ENCODE measurements around the gene RTEL1.

DNA sequence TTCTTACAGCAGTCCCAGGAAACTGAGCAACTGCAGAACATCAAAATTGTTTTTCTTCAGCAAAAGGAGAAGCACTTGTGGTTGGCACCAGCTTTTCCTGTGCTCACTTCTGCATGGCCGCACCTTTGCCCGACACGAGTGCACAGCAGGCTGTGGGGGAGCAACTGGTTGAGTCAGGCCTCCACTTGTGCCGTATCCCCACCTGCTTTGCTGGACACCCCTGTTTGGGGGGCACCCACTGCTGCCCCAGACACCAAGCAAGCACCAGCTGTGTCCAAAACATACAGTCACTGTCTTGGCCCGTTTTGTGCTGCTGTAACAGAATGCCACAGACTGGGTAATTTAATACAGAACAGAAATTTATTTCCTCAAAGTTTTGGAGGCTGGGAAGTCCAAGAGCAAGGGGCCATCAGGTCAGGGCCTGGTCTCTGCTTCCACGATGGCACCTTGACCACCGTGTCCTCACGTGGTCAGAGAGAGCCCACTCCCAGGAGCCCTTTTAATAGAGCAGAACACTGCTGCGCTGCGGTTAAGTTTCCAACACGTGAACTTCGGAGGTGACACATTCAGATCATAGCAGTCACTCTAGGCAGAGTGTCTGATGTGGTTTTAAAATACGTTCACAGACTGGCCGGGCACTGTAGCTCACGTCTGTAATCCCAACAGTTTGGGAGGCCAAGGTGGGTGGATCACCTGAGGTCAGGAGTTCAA, 22.5 kb upstream of the RTEL1 start:
- no peak for TF ChIP-seq ZNF560 (tag by site-specific recombination; IDR thresholded peaks at IDR 0.05; ENCODE audit: borderline replicate concordance)
- TF ChIP-seq ZNF416 (tag by site-specific recombination; IDR thresholded peaks at IDR 0.05), result no peak
- no peak for TF ChIP-seq ZNF121 (tag by site-specific recombination; IDR thresholded peaks at IDR 0.05)
- TF ChIP-seq CTCF (tag by site-specific recombination; IDR thresholded peaks at IDR 0.05), result no peak
- no peak for TF ChIP-seq ZNF114 (tag by site-specific recombination; IDR thresholded peaks at IDR 0.05)
- TF ChIP-seq GLI2 (tag by site-specific recombination; IDR thresholded peaks at IDR 0.05; ENCODE audit: borderline replicate concordance, low read depth), result no peak
- TF ChIP-seq ZNF223 (tag by site-specific recombination; IDR thresholded peaks at IDR 0.05), result no peak
- TF ChIP-seq ZBTB7A (tag by site-specific recombination; IDR thresholded peaks at IDR 0.05; ENCODE audit: low read depth), result no peak
- TF ChIP-seq KLF1 (tag by site-specific recombination; IDR thresholded peaks at IDR 0.05), result no peak
- TF ChIP-seq, protein P1, sequence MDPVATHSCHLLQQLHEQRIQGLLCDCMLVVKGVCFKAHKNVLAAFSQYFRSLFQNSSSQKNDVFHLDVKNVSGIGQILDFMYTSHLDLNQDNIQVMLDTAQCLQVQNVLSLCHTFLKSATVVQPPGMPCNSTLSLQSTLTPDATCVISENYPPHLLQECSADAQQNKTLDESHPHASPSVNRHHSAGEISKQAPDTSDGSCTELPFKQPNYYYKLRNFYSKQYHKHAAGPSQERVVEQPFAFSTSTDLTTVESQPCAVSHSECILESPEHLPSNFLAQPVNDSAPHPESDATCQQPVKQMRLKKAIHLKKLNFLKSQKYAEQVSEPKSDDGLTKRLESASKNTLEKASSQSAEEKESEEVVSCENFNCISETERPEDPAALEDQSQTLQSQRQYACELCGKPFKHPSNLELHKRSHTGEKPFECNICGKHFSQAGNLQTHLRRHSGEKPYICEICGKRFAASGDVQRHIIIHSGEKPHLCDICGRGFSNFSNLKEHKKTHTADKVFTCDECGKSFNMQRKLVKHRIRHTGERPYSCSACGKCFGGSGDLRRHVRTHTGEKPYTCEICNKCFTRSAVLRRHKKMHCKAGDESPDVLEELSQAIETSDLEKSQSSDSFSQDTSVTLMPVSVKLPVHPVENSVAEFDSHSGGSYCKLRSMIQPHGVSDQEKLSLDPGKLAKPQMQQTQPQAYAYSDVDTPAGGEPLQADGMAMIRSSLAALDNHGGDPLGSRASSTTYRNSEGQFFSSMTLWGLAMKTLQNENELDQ (tag by site-specific recombination; IDR thresholded peaks at IDR 0.05; ENCODE audit: low read depth), result no peak
- no peak for TF ChIP-seq ZEB2 (tag by site-specific recombination; IDR thresholded peaks at IDR 0.05)

All from HEK293 (cell line).